Measurements from ENCODE around the gene CENPF. TPM values are rescaled to one million over a fixed set of nuclear protein-coding genes. Genes with fewer than 3 reads are reported as not detected.
"Not testable (repeated sequence)": the region's sequence is repeated elsewhere in the genome, so short reads cannot be mapped to it uniquely, and the experiment has no call there.

CENPF gene
- total and polyA plus RNA-seq, 2 donors from 2014 or later: 0.39 to 3.3 TPM

GRCh38 chr1:214603819-214604252 is 841 bp downstream of the CENPF start:
- Histone ChIP-seq H3K27ac (ENCODE audit: low read depth in 2 of 2, low read length in 2 of 2) (no peak overlapping the region), H3K27me3 (ENCODE audit: control insufficient read depth, insufficient read depth, low read length) (no peaks in the 10 kb centered on the region), H3K36me3 (ENCODE audit: control insufficient read depth in 2 of 3, insufficient read depth in 3 of 3, low read length in 3 of 3) (no peaks in the 10 kb centered on the region), H3K4me3 (ENCODE audit: low read length in 3 of 3) (peak overlapping the region in 2 of 3 donors; percentile 59 to 89), H3K9ac (ENCODE audit: low read length in 3 of 3) (peak overlapping the region in 2 of 3 donors; percentile 46 to 72), H3K9me3 (ENCODE audit: control insufficient read depth in 2 of 3, insufficient read depth in 1 of 3, low read length in 3 of 3) (no peaks in the 10 kb centered on the region), H3K4me1 (ENCODE audit: control insufficient read depth in 2 of 3, insufficient read depth in 2 of 3, low read depth in 1 of 3, low read length in 3 of 3) (peaks cover 0 to 3% (median 2%) of the 10 kb centered on the region in 3 donors)
- intact Hi-C loops (cut with DNase I): no loop called here
- no peak for TF ChIP-seq CTCF (IDR thresholded peaks at IDR 0.05; ENCODE audit: borderline replicate concordance, extremely low read depth, insufficient read depth)
- peak in 2 of 5 donors; percentile 30 to 48 for DNase-seq
- no peak for FAIRE-seq

DNA sequence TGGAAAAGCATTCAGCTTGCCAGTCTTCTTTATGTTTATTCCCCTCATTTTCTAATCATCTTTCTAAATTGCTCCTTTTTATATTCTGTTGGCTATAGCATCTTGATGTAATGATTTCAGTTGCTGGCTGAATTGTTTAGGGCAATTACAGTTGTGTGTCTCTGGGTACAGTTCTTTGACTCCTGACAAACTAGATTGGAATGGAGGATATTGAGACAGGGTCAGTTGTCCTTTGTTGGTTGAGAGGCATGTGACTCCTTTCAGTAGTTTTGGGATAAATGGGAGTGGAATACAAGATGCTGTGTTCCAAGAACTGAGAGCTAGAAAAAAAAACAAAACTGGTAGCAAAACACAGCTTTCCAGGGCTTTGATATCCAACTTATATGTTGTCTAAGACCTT is 1.5 kb downstream of the CENPF start:
- intact Hi-C loops (cut with DNase I): no loop called here
- Histone ChIP-seq H3K27me3 (ENCODE audit: control insufficient read depth, insufficient read depth, low read length) (no peaks in the 10 kb centered on the region), H3K36me3 (ENCODE audit: control insufficient read depth in 2 of 3, insufficient read depth in 3 of 3, low read length in 3 of 3) (no peaks in the 10 kb centered on the region), H3K9me3 (ENCODE audit: control insufficient read depth in 2 of 3, insufficient read depth in 1 of 3, low read length in 3 of 3) (no peaks in the 10 kb centered on the region), H3K4me1 (ENCODE audit: control insufficient read depth in 2 of 3, insufficient read depth in 2 of 3, low read depth in 1 of 3, low read length in 3 of 3) (peaks cover 0 to 3% (median 2%) of the 10 kb centered on the region in 3 donors), H3K4me3 (ENCODE audit: low read length in 3 of 3) (peak overlapping the region in 1 of 3 donors; percentile 32), H3K27ac (ENCODE audit: low read depth in 2 of 2, low read length in 2 of 2) (no peak overlapping the region), H3K9ac (ENCODE audit: low read length in 3 of 3) (no peak overlapping the region)
- no peak for FAIRE-seq
- no peak for TF ChIP-seq CTCF (IDR thresholded peaks at IDR 0.05; ENCODE audit: borderline replicate concordance, extremely low read depth, insufficient read depth)
- DNase-seq: no peak

- H3K9me3 ChIP-seq (ENCODE audit: control insufficient read depth in 2 of 3, insufficient read depth in 1 of 3, low read length in 3 of 3); H3K27me3 ChIP-seq (ENCODE audit: control insufficient read depth, insufficient read depth, low read length); intact Hi-C loops (cut with DNase I); FAIRE-seq; DNase-seq; H3K36me3 ChIP-seq (ENCODE audit: control insufficient read depth in 2 of 3, insufficient read depth in 3 of 3, low read length in 3 of 3); H3K27ac ChIP-seq (ENCODE audit: low read depth in 2 of 2, low read length in 2 of 2); H3K4me3 ChIP-seq (ENCODE audit: low read length in 3 of 3); H3K4me1 ChIP-seq (ENCODE audit: control insufficient read depth in 2 of 3, insufficient read depth in 2 of 3, low read depth in 1 of 3, low read length in 3 of 3); H3K9ac ChIP-seq (ENCODE audit: low read length in 3 of 3): not testable (repeated sequence)
These were observed 2.5 kb downstream of the CENPF start for GRCh38 chr1:214605484-214605883.

GRCh38 chr1:214605933-214606925 is 3.2 kb downstream of the CENPF start:
- DNase-seq; H3K4me1 ChIP-seq (ENCODE audit: control insufficient read depth in 2 of 3, insufficient read depth in 2 of 3, low read depth in 1 of 3, low read length in 3 of 3); H3K9ac ChIP-seq (ENCODE audit: low read length in 3 of 3); FAIRE-seq; H3K27me3 ChIP-seq (ENCODE audit: control insufficient read depth, insufficient read depth, low read length); intact Hi-C loops (cut with DNase I); H3K4me3 ChIP-seq (ENCODE audit: low read length in 3 of 3); H3K9me3 ChIP-seq (ENCODE audit: control insufficient read depth in 2 of 3, insufficient read depth in 1 of 3, low read length in 3 of 3); H3K27ac ChIP-seq (ENCODE audit: low read depth in 2 of 2, low read length in 2 of 2); H3K36me3 ChIP-seq (ENCODE audit: control insufficient read depth in 2 of 3, insufficient read depth in 3 of 3, low read length in 3 of 3): not testable (repeated sequence)

GRCh38 chr1:214607492-214608215 is 4.7 kb downstream of the CENPF start:
- H3K27me3 ChIP-seq (ENCODE audit: control insufficient read depth, insufficient read depth, low read length); H3K9me3 ChIP-seq (ENCODE audit: control insufficient read depth in 2 of 3, insufficient read depth in 1 of 3, low read length in 3 of 3); H3K4me1 ChIP-seq (ENCODE audit: control insufficient read depth in 2 of 3, insufficient read depth in 2 of 3, low read depth in 1 of 3, low read length in 3 of 3); DNase-seq; intact Hi-C loops (cut with DNase I); FAIRE-seq; H3K4me3 ChIP-seq (ENCODE audit: low read length in 3 of 3); H3K36me3 ChIP-seq (ENCODE audit: control insufficient read depth in 2 of 3, insufficient read depth in 3 of 3, low read length in 3 of 3); H3K27ac ChIP-seq (ENCODE audit: low read depth in 2 of 2, low read length in 2 of 2); H3K9ac ChIP-seq (ENCODE audit: low read length in 3 of 3): not testable (repeated sequence)

- H3K27me3 ChIP-seq (ENCODE audit: control insufficient read depth, insufficient read depth, low read length); H3K9me3 ChIP-seq (ENCODE audit: control insufficient read depth in 2 of 3, insufficient read depth in 1 of 3, low read length in 3 of 3); FAIRE-seq; H3K4me1 ChIP-seq (ENCODE audit: control insufficient read depth in 2 of 3, insufficient read depth in 2 of 3, low read depth in 1 of 3, low read length in 3 of 3); intact Hi-C loops (cut with DNase I); H3K4me3 ChIP-seq (ENCODE audit: low read length in 3 of 3); H3K27ac ChIP-seq (ENCODE audit: low read depth in 2 of 2, low read length in 2 of 2); H3K36me3 ChIP-seq (ENCODE audit: control insufficient read depth in 2 of 3, insufficient read depth in 3 of 3, low read length in 3 of 3); H3K9ac ChIP-seq (ENCODE audit: low read length in 3 of 3): not testable (repeated sequence)
- DNase-seq: peak in 1 of 5 donors; percentile 72
These were observed 5.3 kb downstream of the CENPF start for GRCh38 chr1:214608216-214608783.

All from kidney (tissue), 14 donors.